Retinal pigment epithelial cell (primary cell): Measurements from ENCODE around the gene SSTR5.

Experiments
- DNase-seq: peaks from one replicate; pipeline ENCODE4 v3.0.0-alpha.2; 2010; ENCODE audit warnings: low read depth
- H3K4me3 ChIP-seq: 2 replicates; pipeline ENCODE4 v1.5.1; 2011; ENCODE audit warnings: mild to moderate bottlenecking, low read length, control low read depth, moderate library complexity
- TF ChIP-seq, protein P1 (sequence below): conservative IDR thresholded peaks from 2 replicates; pipeline ENCODE4 v1.5.1; 2011; ENCODE audit warnings: low read depth, low read length, control low read depth, inconsistent platforms

SSTR5 gene

DNA sequence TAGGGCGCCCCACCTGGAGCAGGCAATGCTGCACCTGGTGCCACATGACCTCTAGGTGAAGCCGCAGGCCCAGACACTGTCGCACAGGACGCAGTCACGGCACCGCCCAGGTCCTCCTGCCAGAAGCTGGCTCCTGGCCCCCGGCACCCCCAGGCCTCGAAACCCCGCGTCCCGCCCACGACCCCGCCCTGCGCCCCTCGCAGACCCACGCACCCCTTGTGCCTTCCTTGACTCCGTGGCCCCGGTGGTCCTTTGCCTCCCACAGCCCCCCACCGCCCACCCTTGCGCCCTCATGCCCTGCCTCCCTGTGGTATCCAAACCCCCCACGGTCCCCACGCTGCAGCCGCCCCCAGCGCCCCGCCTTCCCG lies 29.8 kb downstream of the SSTR5 start:
- TF ChIP-seq, protein P1, sequence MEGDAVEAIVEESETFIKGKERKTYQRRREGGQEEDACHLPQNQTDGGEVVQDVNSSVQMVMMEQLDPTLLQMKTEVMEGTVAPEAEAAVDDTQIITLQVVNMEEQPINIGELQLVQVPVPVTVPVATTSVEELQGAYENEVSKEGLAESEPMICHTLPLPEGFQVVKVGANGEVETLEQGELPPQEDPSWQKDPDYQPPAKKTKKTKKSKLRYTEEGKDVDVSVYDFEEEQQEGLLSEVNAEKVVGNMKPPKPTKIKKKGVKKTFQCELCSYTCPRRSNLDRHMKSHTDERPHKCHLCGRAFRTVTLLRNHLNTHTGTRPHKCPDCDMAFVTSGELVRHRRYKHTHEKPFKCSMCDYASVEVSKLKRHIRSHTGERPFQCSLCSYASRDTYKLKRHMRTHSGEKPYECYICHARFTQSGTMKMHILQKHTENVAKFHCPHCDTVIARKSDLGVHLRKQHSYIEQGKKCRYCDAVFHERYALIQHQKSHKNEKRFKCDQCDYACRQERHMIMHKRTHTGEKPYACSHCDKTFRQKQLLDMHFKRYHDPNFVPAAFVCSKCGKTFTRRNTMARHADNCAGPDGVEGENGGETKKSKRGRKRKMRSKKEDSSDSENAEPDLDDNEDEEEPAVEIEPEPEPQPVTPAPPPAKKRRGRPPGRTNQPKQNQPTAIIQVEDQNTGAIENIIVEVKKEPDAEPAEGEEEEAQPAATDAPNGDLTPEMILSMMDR: no peak
- no peak for DNase-seq
- H3K4me3 ChIP-seq: no peak overlapping the region

DNA sequence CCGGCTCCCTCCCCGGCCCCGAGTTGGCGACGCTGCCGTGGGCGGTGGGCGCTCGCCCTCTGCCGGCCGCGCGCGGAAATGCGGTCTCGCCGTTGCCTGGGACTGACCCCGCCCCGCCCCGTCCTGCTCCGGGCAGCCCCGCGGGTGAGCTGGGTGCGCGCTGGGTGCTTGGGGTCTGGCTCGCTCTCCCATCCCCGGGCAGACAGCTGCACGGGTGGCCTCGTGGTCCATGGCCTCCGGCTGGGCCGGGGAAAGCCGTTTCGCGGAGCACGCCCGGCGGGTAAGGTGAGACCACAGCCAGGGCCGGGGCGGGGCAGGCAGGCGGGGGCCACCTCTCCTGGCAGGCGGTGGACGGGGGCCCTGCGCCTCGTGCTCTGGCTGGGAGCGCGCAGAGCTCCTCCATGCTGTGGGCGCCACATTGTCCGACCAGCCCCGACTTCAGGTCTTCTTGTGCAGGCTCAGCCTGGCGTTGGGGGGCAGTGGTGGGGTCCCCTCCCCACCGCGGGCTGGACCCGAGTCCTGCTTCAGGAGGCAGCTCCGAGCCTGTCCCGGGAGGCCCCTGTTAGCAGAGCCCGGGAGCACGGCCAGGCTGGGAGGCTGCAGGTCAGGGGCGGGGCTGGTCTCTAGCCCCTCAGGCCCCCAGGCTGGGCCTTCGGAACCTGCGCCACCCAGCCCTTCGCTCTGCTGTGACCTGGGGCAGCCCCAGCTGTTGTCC lies 30.5 kb downstream of the SSTR5 start:
- TF ChIP-seq, protein P1: peak; percentile 58
- DNase-seq: no peak
- H3K4me3 ChIP-seq: peak overlapping the region; percentile 14

DNA sequence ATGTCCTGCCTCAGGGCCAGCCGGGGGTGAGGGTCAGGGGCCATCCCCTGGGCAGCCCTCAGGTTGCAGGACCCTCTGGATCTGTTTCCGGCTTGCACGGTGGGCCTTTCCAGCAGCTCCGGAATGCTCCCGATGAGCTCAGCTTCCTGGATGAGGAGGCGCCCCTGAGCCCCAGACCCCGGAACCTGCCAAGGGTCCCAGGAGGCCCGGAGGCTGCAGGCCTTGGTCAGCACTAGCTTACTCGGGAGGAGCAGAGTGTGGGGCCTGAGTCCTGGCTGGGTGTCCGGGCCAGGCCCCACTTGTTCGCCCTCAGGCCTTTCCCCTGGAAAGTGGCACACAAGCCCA lies 31.1 kb downstream of the SSTR5 start:
- TF ChIP-seq, protein P1: no peak
- H3K4me3 ChIP-seq: no peak overlapping the region
- no peak for DNase-seq

DNA sequence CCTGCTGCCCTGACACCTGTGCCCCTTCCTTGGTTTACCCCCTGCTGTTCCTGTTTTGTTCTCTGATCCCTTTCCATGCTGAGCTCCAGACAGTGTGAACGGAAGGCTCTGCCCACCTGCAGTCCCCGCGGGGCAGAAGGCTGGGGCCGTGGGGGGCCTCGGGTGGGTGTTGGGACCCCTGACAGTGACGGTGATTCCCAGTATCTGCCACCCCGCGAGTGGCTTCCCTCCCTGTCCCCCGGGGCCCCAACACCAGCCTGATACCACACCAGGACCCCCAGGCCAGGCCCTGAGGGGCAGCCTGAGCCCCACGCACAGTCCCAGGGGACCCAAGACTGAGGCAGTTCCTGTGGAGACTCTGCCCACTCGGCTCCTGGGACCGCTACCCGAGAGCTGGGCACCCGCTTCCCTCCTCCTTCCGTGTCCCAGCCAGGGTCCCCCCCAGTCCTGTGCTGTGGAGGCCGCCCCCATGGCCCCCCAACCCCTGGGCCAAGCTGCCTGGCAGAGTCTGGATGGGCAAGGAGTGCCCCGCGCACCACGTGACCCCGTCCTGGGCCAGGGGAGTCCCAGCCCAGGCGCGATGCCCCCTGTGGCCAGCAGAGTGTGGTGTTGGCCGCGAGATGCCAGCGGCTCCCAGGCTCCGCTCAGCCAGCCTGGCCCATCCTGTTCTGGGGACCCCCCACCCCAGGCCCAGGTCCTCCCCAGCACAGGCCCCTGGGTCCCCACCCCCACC lies 33.5 kb downstream of the SSTR5 start:
- TF ChIP-seq, protein P1: peak; percentile 86
- DNase-seq: no peak
- no peak overlapping the region for H3K4me3 ChIP-seq

DNA sequence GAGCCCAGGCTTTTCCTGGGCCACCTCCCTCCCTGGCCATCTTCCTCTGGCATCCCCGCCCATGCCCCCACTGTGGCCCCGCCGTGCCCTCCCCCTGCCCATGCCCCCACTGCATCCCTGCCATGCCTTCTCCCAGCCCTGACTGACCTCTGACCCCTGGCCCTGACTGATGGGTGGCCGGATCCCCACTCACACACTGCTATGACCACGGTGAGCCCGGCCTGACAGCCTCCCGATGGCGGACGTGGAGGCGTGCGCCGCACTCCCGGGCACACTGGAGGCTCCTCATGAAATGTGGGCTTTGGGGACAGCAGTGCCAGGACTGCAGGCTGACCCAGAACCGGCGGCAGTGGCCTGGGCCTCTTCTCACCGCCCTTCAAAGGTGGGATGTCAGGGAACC lies 34.1 kb downstream of the SSTR5 start:
- no peak for DNase-seq
- TF ChIP-seq, protein P1: no peak
- no peak overlapping the region for H3K4me3 ChIP-seq

DNA sequence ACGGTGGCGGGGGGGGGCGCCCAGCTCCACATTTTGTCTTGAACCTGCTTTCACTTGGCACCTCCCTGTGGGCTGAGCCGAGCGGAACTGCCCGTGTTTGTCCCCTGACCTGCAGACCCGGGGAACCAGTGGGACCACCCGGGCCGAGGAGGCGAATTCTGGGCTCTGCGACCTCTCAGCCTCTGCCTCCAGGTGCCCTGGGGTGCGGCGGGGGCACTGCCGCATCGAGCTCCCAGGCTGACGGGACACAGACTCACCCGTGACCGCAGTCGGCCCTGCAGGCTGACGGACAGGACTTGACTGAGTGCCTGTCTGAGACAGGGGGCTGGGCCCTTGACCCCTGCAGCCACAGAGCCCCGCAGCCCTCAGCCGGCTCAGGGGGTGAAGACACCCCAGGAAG lies 34.6 kb downstream of the SSTR5 start:
- no peak overlapping the region for H3K4me3 ChIP-seq
- TF ChIP-seq, protein P1: no peak
- no peak for DNase-seq

DNA sequence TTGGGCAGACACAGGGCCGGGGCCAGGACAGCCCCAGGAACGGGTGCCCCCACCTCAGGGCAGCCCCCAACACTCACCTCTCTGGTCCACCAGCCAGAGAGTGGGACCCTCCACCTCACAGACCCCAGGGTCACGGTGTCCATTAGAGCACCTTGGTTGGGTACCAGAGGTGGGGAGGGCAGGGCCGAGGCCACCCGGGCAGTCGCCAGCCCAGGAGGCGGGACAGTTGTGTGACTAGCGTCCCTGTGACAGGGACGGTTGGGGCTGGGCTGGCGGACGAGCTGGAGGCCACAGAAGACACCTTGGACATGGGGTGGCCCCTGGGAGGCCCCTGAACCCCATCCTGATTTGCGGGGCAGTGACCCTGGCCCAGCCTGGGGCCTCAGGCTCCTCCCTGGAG lies 35.2 kb downstream of the SSTR5 start:
- H3K4me3 ChIP-seq: no peak overlapping the region
- DNase-seq: no peak
- TF ChIP-seq, protein P1: no peak
